Stimulated activated CD8-positive, alpha-beta memory T cell treated with anti-CD3 and anti-CD28 coated beads, Interleukin-12 subunit alpha, Interleukin-12 subunit beta, amount 100 ng/mL, for 24 hours (primary cell): ENCODE data around the gene KIF26B.

Experiments used
- DNase-seq: peaks from one replicate; pipeline ENCODE4 v3.0.0-alpha.2; 2020; ENCODE audit errors: extremely low read depth

The KIF26B gene

DNA sequence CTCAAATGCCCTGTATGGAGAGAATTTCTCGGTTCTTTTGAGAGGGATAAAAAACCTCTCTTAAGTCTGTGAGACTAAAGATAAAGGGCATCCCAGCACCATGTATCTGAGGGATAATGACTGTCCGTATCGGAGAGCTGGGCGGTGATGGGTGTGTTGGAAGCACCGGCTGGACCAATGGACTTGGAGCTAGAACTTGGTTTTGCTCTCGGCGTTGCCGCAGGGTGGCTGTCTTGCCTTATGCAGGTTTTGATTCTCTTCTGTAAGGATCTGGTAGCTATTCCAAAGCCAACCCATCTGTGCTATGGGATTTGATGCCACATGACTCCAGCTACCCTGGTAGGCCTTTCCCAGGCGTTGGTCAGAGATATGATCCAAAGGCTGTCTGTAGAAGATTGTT lies 348.8 kb downstream of the KIF26B start:
- DNase-seq, result no peak

GRCh38 chr1:245510144-245510543 lies 355.4 kb downstream of the KIF26B start:
- DNase-seq, result no peak

DNA sequence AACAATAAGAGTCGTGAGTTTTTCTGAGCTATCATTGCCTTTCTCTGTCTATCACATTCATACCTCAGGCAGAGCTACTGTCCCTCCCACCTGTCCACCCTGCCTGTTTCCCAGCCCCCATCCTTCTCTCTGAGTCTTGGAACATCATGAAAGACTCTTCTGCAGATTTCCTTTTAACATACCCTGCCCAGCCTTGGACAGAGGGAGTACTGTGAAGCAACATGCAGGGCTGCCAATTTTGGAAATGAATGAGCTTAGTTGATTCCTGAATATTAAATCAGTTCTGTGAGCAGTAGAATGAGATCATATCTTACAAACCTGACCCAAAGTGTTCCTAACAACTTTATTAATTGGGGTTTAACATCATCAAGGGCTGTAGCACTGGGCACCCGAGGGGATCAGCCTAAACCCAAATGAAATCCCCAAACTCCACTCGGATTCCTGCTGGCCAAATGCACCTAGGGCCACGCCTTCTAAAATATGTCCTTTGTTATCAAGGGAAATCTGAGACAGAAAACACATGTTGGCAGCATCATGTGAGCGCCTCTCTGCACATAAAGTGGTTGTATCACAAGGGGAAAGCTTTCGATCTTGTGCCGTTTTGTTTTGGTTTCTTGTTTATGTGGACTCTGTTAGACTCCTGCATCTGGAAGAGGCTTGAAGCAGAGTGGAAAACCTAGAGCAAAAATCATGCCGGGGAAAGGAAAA lies 357.6 kb downstream of the KIF26B start:
- DNase-seq, result no peak

GRCh38 chr1:245512980-245513578 lies 358.3 kb downstream of the KIF26B start:
- DNase-seq, result no peak

DNA sequence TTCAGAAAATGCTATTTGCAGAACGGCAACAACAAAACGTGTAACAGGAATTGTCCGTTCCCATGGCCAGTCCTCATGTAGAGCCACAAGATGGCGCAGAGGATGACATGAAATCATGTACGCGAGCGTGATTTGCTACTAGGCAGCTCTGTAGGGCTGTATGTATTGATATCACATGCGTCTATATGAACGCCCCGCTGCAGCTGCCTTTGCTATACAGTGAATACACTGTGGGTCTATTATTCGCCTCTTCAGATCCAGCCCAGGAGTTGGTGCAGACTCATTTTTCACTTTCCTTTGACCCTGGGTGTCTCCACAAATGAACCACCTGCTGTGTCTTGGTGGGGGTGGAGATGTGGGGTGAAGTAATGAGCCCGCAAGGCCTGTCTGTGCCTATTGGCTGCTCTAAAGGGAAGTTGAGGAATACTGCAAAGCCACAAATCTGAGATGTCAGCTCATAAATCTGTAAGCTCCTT lies 361.5 kb downstream of the KIF26B start:
- DNase-seq, result no peak

DNA sequence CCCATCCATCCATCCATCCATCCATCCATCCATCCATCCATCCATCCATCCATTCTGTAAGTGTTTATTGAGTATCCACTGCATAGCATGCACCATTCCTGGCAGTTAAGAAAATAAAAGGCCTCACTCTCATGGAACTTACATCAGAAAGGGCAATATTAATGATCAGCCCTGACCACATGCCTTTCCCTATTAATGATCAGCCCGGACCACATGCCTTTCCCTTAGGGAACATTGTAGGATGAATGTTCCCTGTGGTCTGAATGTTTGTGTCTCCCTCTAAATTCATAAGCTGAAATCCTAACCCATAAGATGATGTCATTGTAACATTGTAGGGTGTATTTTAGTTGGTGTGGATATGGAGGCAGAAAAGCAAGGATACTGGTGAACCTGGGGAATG lies 365.8 kb downstream of the KIF26B start:
- DNase-seq, result no peak

- DNase-seq, result no peak
Measured at GRCh38 chr1:245526141-245526540, 371.4 kb downstream of the KIF26B start.

GRCh38 chr1:245528258-245528635 lies 373.5 kb downstream of the KIF26B start:
- no peak for DNase-seq

- DNase-seq, result no peak
Measured at GRCh38 chr1:245530937-245531336, 376.2 kb downstream of the KIF26B start.

GRCh38 chr1:245537992-245538391 lies 383.2 kb downstream of the KIF26B start:
- no peak for DNase-seq

DNA sequence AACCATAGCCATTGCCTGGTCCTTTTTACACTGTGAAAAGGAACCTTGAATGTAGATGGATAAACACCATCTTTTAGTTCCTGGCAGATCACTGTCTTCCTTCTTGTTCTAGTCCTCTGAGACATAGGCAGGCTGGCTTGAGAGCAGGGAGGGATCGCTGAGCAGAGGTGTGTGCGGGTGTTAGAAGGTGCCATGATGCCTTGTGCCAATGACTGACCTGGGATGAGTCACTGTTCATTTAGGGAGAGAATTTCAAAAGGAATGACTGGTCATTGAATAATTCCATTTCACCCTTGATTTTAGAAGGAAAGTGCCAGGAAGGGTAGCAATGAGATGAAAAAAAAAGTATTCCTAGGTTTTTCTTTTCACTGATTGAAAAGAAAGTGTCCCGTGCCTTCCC lies 383.9 kb downstream of the KIF26B start:
- no peak for DNase-seq

GRCh38 chr1:245541369-245541768 lies 386.6 kb downstream of the KIF26B start:
- DNase-seq, result no peak

DNA sequence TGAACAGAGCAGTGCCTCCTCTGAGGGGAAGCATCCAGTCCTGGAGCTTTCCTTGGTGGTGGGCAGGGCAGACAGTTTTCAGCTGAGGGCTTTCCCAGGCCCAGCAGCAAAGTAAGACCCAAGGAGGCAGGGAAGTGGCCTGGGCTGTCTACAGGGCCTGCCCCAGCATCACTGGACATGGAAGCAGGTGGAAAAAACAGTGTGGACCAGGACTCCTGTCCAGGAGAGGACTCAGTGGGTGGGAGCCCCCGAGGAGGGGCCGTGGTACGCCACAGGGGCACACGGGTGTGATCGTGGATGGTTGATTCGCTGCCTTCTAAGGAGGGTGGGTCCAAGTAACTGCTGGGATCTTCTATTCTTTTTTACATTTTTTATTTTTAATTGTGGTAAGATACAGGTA lies 387.6 kb downstream of the KIF26B start:
- DNase-seq, result no peak

DNA sequence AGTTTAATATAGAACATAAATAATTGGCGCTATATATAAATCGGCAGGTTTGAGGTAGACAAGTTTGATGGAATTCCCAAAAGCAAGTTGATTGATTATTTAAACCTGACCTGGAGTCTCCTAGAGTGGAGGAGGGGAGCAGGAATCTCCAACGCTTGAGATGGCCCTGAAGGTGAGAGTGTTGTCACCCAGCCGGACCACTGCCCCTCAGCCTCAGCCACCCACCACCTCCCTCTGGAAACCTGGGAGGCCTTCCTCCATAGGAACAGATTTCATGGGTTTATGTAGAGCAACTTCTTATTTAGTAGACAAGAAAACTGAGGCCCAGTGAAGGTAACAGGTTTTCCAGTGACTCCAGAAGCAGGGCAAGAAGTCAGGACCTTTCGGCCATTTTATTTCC lies 389.5 kb downstream of the KIF26B start:
- DNase-seq, result no peak

GRCh38 chr1:245546875-245547274 lies 392.1 kb downstream of the KIF26B start:
- DNase-seq, result no peak

GRCh38 chr1:245549996-245550719 lies 395.4 kb downstream of the KIF26B start:
- DNase-seq, result no peak

- no peak for DNase-seq
Measured at GRCh38 chr1:245550720-245551043, 395.9 kb downstream of the KIF26B start.

DNA sequence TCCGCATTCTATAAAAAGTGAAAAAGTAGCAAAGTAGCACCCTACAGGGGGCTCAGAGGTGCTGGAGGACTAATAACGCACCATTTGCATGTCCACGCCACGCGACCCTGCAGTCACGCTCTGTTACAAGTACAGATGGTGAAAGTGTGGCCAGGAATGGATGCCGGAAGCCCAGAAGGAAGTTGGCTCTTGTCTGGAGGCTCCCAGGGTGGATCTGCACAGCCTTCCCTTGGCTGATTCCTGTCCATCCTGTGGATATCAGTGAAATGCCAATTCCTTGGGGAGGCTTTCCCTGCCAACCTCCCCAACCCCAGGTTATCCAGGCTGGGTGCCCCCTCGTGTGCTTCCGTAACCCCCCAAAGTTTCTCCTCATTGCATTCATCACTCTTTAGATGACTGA lies 396.8 kb downstream of the KIF26B start:
- DNase-seq, result no peak

GRCh38 chr1:245552331-245552730 lies 397.5 kb downstream of the KIF26B start:
- DNase-seq, result no peak

DNA sequence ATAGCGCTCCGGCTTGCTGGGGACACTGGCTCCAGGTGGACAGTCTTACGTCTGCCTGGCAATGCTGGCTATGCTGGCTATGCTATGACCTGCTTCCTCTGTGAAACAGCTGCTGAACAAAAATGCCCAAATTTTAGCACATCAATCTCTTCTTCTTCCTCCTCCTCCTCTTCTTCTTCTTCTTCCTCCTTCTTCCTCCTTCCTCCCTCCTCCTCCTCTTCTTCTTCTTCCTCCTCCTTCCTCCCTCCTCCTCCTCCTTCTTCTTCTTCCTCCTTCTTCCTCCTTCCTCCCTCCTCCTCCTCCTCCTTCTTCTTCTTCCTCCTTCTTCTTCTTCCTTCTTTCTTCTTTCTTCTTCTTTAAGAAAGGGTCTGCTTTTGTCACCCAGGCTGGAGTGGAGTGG lies 401.3 kb downstream of the KIF26B start:
- no peak for DNase-seq

- no peak for DNase-seq
Measured at GRCh38 chr1:245558069-245558468, 403.3 kb downstream of the KIF26B start.

- no peak for DNase-seq
Measured at GRCh38 chr1:245560316-245560859, 405.6 kb downstream of the KIF26B start.

DNA sequence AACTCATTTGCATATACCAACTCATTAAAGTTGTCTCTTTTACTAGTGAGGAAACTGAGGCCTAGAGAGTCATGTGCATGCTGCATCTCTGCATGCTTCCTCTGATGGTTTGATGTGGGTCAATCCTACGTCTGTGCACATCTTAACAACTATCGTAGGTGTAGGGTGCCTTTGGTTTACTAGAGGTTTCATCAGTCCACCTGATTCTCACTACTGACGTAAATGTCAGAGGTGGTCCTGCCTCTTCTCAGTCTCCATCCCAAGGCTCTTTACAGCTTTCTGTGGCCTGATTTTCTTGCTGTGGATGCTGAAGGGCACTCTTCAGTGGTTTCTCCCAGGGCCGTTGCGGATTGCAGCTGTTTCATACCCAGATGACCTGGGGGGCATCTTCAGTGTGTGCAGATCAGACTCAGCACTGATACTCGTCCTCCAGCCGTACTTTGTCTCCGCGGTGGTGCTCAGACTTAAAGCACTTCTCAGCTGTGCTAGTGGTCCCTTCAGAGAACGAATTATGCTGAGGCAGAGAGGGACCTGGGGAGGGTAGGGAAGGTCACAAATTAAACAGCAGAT lies 407.0 kb downstream of the KIF26B start:
- no peak for DNase-seq
